H54 (cell line): Measurements from ENCODE around the gene TSPEAR.
"Not testable (repeated sequence)": the region's sequence is repeated elsewhere in the genome, so short reads cannot be mapped to it uniquely, and the experiment has no call there.

Source experiments
- DNase-seq: peaks from one replicate; pipeline ENCODE4 v3.0.0; 2011; ENCODE audit warnings: low spot score, mixed read lengths; ENCODE audit not compliant: insufficient read length
- FAIRE-seq: peaks from 3 replicates; lab custom pipeline; 2011; peaks lifted over from hg19 to GRCh38; lab: Jason Lieb, UNC
- POLR2A ChIP-seq: IDR thresholded peaks from 2 replicates; pipeline ENCODE4 v1.6.1; 2011; ENCODE audit warnings: low read depth, mild to moderate bottlenecking, low read length

The TSPEAR gene

DNA sequence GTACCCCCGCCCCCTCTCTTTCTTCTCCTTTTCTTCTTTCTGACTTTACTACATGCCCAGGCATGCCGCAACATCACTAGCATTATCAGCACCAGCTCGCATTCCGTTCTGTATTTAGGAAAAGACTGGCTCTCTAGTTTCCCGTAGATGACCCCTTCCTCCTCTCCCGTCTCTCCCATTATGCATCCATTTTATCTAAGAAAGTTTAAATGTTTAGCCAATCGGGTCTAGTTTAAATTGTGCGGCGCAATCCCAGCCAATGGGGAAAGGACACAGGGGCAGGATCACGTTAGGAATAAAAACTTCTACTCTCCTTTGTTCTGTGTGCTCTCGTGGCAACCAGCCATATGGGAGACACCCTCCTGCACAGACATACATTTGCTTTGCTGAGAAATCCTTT lies 113.3 kb downstream of the TSPEAR start:
- no peak for TF ChIP-seq POLR2A
- DNase-seq = no peak
- FAIRE-seq = no peak

DNA sequence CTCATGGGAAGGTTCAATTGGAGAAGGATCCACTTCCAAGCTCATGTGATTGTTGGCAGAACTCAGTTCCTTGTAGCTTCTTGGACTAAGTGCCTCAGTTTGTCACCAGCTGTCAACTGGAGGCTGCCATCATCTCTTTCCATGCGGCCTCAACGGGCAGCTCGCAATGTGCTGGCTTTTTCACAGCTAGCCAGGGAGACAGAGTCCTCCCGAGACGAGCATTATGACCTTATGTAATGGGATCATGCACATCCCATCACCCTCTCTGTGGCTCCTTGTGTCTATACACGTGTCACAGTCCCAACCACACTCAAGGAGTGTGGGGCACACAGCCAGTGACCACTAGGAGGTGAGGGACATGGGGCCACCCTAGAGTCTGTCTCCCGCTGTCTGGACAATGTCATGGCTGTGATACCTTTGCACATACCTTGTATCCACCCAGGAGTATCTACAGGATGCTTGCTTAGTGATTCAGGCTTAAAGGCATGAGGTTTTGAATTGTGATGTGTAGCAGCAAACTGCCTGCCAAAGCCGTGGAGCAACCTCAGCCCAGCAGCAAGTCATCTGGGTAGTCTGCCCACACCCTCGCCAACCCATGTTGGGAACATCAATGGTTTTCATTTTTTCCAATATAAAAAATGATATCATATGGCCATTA lies 115.2 kb downstream of the TSPEAR start:
- DNase-seq = no peak
- FAIRE-seq = no peak
- no peak for TF ChIP-seq POLR2A

DNA sequence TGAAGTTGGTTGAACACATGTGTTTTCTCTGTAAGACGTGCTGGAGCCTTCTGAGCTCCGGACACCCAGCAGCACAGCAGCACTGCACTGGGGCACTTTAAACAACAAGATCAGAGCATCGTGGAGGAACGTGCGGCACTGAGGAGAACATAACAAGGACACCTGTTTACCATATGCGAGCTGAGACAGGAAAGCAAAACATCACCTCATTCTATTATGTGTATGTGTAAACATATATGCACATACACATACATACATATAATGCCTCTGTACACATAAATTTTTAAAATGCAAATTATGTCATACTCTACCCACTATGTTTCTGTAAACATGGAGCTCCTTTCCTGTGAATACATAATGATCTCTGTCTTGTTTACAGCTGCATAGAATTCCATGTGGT lies 115.8 kb downstream of the TSPEAR start:
- no peak for DNase-seq
- no peak for TF ChIP-seq POLR2A
- no peak for FAIRE-seq

DNA sequence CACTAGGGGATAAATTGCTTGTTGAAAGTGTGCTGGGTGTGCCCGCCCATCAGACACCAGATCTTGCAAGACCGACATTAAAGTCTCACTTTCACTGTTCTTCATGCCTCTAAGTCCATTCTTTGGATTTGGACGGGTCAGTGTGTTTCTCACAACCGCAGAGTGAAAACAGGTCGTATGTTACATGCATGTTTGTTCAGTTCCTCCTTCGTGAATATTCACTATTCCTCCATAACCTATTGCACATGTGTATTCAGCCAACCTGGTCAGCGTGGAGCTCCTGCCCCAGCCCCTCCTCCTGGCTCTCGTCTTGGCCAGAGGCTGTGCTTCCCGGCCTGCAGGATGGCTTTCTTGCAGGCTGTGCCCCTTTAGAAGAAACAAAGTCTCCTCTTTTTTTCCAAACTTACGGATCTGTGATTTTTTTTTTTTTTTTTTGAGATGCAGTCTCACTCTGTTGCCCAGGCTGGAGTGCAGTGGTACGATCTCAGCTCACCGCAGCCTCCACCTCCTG lies 116.9 kb downstream of the TSPEAR start:
- no peak for TF ChIP-seq POLR2A
- no peak for FAIRE-seq
- no peak for DNase-seq

DNA sequence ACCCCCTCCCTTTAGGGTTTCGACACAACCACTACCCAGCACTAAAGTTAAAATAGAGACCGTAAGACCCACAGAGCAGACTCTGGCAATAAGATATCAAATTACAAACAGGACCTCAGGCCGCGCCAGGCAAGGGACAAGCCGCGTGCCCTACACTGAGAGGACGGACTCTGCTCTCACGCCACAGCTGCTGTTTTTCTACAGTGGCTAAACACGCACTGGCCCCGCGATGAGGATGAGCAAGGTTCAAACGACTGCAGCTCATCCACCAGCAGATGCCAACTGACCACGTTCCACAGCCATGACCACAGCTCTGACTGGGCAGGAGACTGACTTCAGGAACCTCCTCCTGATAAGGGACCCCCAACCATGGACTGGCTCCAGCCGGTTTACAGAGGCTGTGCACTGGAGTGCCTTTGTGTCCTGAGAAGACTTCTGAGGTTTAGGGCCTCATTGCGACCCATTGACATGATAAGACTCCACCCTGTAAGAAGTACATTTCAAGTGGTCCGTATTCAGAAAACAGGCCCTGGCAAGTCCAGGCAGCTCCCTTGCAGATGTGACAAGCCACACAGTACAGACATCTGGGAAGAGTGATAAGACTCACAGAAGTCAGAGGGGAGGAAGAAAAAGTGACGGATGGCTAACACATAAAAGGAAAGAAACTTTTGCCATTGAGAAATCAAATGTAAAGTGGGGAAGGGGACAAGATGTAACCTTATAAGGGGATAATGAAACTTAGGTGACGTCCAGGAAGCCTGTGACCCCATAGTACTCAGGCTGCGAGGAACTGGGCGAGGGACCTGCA lies 117.6 kb downstream of the TSPEAR start:
- FAIRE-seq (no peak), DNase-seq (no peak)
- TF ChIP-seq POLR2A = no peak

DNA sequence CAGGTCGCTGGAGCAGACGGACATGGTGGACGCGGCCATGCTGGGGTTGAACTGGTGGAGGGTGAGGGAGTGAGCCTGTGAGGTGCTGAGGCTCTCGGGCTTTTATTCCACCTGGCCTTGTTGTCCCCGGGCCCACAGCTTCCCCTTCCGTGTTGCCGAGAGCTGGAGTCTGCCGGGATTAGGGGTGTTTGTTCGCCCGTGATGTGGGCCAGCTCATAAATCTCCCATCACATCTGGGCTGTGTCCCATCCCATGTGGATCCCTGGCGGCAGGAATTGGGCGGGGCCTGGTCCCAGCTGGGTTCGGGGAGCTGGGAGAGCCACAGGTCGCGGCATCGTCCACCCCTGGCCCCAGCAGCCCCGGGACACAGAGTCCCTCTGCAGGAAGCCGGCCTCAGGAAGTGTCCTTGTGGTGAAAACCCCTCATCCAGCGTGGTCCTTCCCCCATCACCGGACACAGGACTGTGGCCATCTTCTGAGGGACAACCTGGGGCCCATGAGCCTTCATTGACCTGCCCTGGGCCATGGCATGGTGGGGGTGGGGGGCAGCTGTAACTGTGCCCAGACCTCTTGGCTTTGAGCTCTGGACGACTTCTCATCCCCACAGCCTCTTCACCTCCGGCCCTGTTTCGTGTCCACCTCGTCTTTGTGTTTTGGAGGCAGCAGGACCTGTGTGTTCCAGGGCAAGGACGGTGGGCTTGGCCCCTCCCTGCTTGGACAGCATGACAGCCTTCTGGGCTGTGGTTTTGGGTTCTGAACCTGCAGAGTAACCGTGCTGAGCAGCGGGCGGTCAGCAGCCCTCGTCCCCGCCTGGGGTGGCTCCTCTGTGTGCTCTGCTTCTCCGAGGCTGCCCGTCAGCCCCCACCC lies 118.7 kb downstream of the TSPEAR start, which contains the start of gene KRTAP10-6:
TSS of gene KRTAP10-6 (minus strand) at position 60 of the 866 bp plus-strand sequence. CDS start at position 39, 21 bp downstream.
- DNase-seq (no peak), FAIRE-seq (no peak)
- no peak for TF ChIP-seq POLR2A

DNA sequence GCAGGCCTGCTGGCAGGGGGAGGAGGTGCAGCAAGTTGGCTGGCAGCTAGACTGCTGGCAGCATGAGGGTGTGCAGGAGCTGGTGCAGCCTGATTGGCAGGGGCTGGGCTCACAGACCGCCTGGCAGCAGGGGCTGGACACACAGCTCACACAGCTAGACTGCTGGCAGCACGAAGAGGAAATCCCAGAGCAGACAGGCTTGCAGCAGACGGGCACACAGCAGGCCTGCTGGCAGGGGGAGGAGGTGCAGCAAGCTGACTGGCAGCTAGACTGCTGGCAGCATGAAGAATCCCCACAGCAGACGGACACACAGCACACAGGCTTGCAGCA lies 119.6 kb downstream of the TSPEAR start:
- DNase-seq, FAIRE-seq: not testable (repeated sequence)

DNA sequence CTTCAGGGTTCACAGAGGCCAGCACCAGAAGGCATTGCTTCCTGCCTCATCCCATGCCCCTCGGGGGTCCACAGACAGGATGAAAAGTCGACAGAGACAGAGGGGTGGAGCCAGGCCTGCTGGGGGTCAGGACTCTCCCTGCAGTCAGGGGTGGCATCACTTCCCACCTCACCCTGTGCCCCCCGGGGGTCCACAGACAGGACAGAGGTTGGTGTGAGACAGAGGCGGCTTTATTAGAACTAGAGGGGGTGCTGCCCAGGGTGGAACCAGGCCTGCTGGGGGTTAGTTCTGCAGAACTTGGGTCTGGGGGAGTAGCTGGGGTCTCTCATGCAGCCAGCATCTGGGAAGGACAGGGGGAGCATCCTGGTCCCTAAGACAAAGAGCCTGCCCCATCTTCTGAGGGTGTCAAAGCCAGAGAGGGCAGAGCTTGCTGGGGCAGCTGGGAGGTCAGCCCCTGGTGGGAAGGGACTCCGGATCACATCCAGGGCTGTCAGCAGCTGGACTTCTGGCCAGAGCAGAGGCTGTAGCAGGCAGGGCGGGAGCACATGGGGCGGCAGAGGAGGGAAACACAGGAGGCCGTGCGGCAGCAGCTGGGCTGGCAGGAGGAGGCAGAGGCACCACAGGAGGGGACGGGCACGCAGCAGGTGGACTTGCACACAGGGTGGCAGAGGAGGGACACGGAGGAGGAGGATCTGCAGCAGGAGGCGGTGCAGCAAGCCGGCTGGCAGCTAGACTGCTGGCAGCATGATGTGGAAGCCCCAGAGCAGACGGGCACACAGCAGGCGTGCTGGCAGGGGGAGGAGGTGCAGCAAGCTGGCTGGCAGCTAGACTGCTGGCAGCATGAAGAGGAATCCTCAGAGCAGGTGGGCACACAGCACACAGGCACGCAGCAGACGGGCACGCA lies 120.2 kb downstream of the TSPEAR start:
- FAIRE-seq = not testable (repeated sequence)

DNA sequence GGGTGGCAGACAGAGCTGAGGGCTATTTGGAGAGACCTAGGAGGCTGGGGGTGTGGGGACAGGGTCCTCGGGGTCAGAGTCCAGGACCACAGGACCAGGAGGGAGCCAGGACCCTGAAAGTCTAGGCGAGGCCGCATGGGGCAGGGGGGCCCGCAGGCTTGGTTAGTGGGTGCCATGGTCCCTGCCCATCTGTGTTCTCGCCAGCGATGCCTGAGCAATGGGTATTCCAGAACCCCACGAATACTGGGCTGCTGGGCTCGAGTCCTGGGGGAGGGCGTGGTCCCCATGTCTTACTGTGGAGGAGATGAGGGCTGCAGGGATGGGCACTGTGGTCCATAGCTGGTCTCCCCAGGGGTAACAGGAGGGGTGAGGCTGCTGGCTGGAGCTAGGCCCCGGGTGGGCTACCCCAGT lies 121.1 kb downstream of the TSPEAR start:
- FAIRE-seq (no peak), DNase-seq (no peak)
- no peak for TF ChIP-seq POLR2A

More for the DNA sequence above, 120.2 kb downstream of the TSPEAR start:
- not testable (repeated sequence) for DNase-seq

DNA sequence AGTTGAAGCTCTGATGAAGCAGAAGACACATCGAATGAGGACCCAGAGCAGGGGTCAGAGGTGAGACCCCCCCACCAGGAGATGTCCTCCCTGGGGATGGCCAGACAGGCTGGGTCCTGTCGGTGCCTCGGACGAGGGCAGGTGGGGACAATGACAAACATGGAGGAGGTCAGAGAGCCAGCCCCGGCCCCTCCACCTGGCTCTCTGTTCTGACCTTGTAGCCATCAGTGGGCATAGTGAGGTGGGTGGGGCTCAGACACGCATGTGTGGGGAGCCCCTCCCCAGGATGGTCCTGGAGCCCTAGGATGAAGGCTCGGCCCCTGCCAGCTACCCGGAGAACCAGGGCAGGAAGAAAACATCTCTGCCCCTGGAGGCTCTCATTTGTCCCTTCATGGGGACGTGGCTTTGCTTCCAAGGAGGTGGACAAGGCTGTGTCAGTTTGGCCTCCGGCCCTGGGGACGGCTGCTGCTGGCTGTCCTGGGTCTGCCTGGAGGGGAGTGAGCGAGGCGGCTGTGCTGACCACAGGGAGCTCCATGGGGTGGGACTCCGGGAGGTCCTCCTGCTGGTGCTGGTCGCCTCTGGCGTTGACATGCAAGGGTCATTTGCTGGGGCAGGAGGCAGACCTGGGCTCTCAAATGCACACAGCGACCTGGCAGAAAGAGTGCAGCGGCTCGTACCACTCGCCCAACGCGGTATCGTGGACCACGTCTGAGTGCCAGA lies 121.6 kb downstream of the TSPEAR start:
- FAIRE-seq = no peak
- TF ChIP-seq POLR2A = no peak
- no peak for DNase-seq

DNA sequence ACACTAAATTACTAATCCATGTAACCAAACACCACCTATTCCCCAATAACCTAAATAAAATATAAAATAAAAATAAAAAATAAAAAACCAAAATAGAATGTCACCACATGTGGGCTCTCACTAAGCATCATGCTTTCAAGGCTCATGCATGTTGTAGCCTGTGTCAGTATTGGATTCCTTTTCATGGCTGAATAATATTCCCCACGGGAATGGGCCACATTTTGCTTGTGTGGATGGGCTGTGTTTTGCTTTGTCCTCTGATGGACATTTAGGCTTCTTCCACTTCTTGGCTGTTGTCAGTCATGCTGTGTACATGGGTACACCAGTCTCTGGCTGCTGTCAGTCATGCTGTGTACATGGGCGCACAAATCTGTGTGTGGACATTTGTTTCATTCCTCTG lies 122.3 kb downstream of the TSPEAR start:
- FAIRE-seq (no peak), DNase-seq (no peak)
- no peak for TF ChIP-seq POLR2A

DNA sequence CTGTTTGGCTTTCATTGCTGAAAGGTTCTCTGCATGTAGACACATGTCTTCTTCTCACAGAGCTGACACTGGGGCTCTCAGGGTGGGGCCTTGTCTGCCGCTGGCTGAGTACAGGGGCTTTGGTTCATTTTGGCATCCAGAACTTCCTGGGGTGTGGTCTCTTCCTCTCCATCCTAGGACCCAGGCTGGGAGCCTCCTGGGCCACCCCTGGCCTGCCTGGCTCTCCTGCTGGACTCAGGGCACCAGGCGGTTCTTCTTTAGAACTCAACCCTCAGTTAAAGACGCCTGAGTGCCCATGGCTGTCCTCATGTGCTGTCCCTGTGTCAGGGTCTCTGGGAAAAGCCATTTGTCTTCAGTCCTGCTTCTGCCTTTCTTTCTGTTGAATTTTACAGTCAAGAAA lies 125.5 kb downstream of the TSPEAR start:
- FAIRE-seq (no peak), DNase-seq (no peak)
- no peak for TF ChIP-seq POLR2A

DNA sequence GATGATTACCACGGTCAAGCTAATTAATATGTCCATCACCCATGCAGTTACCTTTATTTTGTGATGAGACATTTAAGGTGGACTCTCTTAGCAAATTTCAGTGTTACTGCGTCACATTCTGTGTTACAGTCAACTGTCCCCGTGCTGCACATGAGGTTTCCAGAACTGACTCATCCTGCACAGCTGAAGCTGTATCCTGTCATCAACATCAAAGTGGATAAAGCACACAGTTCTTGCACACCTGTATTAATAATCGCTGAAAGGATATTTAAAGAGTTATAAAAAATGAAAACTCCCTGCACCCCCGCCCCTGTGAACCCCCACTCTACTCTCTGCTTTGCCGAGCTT lies 127.6 kb downstream of the TSPEAR start:
- FAIRE-seq (no peak), DNase-seq (no peak)
- no peak for TF ChIP-seq POLR2A
